Ovary (tissue), 9 donors: Measurements from ENCODE around the gene PI4K2A. TPM values are rescaled to one million over a fixed set of nuclear protein-coding genes. Genes with fewer than 3 reads are reported as not detected.
"Not testable (repeated sequence)": the region's sequence is repeated elsewhere in the genome, so short reads cannot be mapped to it uniquely, and the experiment has no call there.

Experiments used
- DNase-seq, 5 donors: peaks; one replicate each; pipeline ENCODE4 v3.0.0-alpha.2; 2019 to 2020
- H3K27ac ChIP-seq, 2 donors: fragments of 200-600 bp; one replicate each; pipeline versions ENCODE4 v1.5.1 to v1.8.0; 2019 to 2022
- H3K27me3 ChIP-seq: fragments of 200-600 bp; one replicate; pipeline ENCODE4 v1.8.0; 2022
- H3K36me3 ChIP-seq: fragments of 200-600 bp; sonication (generic); one replicate; pipeline ENCODE4 v1.5.1; 2019
- H3K4me1 ChIP-seq: one replicate; pipeline ENCODE4 v1.8.1; 2013; ENCODE audit warnings: mild to moderate bottlenecking, moderate library complexity; ENCODE audit not compliant: insufficient read depth
- H3K4me3 ChIP-seq: fragments of 200-600 bp; sonication (generic); one replicate; pipeline ENCODE4 v1.5.1; 2017
- H3K9me3 ChIP-seq, 2 donors: fragments of 200-600 bp in 1 of 2; sonication (generic) in 1 of 2; one replicate each; pipeline versions ENCODE4 v1.5.1 to v1.8.1; 2013 to 2019; ENCODE audit warnings: mild to moderate bottlenecking in 1 of 2, moderate library complexity in 1 of 2
- CTCF ChIP-seq, 3 donors: fragments of 450-650 bp in 2 of 3; fragments of 200-600 bp in 1 of 3; IDR thresholded peaks; one replicate each; pipeline versions ENCODE4 v1.5.1 to v1.8.0; 2016 to 2022; ENCODE audit warnings: antibody characterized with exemption in 3 of 3, mild to moderate bottlenecking in 1 of 3
- EP300 ChIP-seq: sonication (generic); formaldehyde crosslinking; IDR thresholded peaks from one replicate; pipeline ENCODE4 v1.6.1; 2017; ENCODE audit warnings: antibody characterized with exemption
- POLR2A ChIP-seq: fragments of 450-650 bp; IDR thresholded peaks from one replicate; pipeline ENCODE4 v1.6.1; 2017; ENCODE audit warnings: antibody characterized with exemption, mild to moderate bottlenecking, moderate library complexity
- WGBS, 3 donors: extraction: QIAGEN DNeasy Blood & Tissue Kit in 1 of 3; methylation state at CpG; one replicate each; pipeline versions ENCODE4 v1.1.5 to v1.1.7; 2013 to 2017; 5-methylcytosine and 5-hydroxymethylcytosine counted together
- intact Hi-C, 4 donors: fragments of 100-400 bp; cut with DNase I; formaldehyde crosslinking; loops; one replicate each; pipeline versions ENCODE4 v1.11.0 to v1.15.1; 2022 to 2023
- polyA plus RNA-seq, 2 donors: library from polyadenylated mRNA; stranded (reverse); fragments of 200-250 nt in 1 of 2; fragments of 350-450 nt in 1 of 2; fragmentation: Illumina TruSeq in 1 of 2; extraction: RNeasy Lipid Tissue Mini Kit (QIAGEN cat#74804) in 1 of 2; gene quantifications; one replicate each; pipeline ENCODE4 v1.2.3, GENCODE V29; 2013 to 2014
- total RNA-seq, 7 donors: library from RNA; depleted of rRNA in 2 of 7; stranded (reverse); fragments of >200 nt in 2 of 7; fragmentation: NEBNext Ultra II Directional in 3 of 7; extraction: Animal tissue kit (Norgen Biotek cat#: 25700) in 3 of 7; gene quantifications; one replicate each; pipeline versions ENCODE4 v1.1.0 to v1.2.4, GENCODE V29; 2016 to 2023
- donor health status: DM: no; HTN: no; CAD: no; lungs with moderate emphysema.
- donor health status: DM: no; HTN: no; CAD: no.
- donor health status: Bipolar disorder and iron deficiency.
- donor health status: DM: yes; HTN: yes; CAD: no.
- donor health status: DM: no; HTN: no; CAD: no.
- donor health status: DM: yes; HTN: yes; CAD: no.

Gene PI4K2A
- total and polyA plus RNA-seq, 9 donors, result 10.8 to 23.8 (median 12.6) TPM

DNA sequence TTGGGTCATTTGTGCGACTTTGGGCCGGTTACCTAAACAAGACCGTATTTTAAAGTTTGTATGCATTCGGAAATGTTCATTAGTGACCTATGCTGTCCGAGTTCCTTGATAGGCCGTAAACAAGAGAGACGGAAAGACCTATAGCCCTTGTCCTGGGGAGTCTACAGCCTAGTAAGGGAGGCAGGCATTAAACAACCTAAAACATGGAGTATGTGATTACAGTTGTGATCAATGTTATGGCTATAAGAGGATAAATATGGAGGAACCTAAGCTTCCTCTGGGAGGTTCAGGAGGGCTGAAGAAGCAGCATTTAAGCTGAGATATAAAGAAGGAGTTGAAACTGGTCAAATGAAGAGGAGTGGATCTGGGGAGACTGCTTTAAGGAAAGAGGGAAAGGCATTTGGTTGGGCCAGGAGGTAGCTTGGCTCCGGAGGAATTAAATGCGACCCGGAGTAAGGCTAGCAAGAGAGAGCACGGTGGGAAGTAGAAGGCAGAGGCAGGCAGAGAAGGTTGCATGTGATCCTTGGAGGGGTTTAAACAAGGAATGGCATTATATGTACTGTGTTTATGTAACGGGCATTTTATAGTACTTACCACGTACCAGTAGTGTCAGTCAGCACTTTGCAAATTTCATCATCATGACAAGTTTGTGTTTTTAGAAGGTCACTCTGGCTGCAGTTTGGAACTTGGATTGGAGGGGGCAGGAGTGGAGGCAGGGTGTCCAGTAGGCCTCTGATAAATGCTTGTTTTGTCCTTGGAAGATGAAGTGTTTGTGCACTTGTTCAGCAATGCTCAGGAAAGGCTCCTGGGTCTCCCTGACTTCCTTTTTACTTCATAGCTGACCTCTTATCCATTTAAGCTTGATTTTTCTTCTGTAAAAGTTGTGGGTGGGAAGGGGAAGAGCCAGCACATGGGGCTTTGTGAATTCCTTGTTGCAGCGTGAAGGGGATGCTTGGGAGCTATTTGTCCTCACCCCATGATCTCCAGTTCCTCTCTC, 47.6 kb downstream of the PI4K2A start:
- H3K4me3 ChIP-seq, result peak overlapping the region; percentile 86
- peak in 3 of 5 donors; percentile 50 to 71 (median 51) for DNase-seq
- H3K4me1 ChIP-seq, result peaks cover 18% of the 10 kb centered on the region
- no peaks in the 10 kb centered on the region for H3K27me3 ChIP-seq
- intact Hi-C loops, result loop anchor here in 1 of 4 donors (5.0 kb wide), 1 partner anchor 34 kb away; no protein-coding TSS in a partner anchor
- H3K36me3 ChIP-seq, result no peaks in the 10 kb centered on the region
- WGBS, 3 donors, result 16 to 24% (median 23%) methylated on average over 14 of the region's 14 CpGs
- H3K9me3 ChIP-seq, result no peaks in the 10 kb centered on the region
- TF ChIP-seq POLR2A (no peak), CTCF (IDR thresholded peaks at IDR 0.05) (peak in 2 of 3 donors; percentile 12 to 19)
- peak overlapping the region; percentile 88 to 92 for H3K27ac ChIP-seq

GRCh38 chr10:97689559-97690020, 49.1 kb downstream of the PI4K2A start:
- intact Hi-C loops, result loop anchor here in 1 of 4 donors (5.0 kb wide), 1 partner anchor 33 kb away; no protein-coding TSS in a partner anchor
- Histone ChIP-seq H3K9me3 (no peaks in the 10 kb centered on the region), H3K36me3 (no peaks in the 10 kb centered on the region), H3K4me3 (no peak overlapping the region), H3K4me1 (peaks cover 9% of the 10 kb centered on the region), H3K27me3 (no peaks in the 10 kb centered on the region), H3K27ac (peak overlapping the region; percentile 61 to 92)
- DNase-seq, result no peak
- no peak for TF ChIP-seq POLR2A
- TF ChIP-seq EP300, result no peak
- TF ChIP-seq CTCF (IDR thresholded peaks at IDR 0.05), result no peak
- WGBS, 3 donors, result 70 to 84% (median 81%) methylated on average over 5 of the region's 5 CpGs

DNA sequence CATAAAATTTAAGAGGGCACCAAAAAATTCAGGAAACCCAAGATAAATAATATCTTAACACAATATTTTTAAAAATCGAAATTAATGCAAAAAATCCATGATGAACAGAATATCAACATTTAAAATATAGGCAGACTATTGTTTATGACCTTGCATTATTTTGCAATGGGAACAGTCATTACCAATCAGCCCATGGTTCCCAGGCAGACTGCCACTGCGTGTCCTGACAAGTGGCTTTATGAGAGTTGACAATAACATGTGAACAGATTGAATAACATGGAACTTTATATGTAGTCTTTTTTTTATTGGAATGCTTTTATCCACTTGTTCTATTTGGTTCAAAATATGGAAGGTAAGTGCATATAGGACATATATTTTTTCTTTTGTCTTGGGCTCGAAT, 49.7 kb downstream of the PI4K2A start:
- DNase-seq, result no peak
- 91 to 96% (median 95%) methylated on average over 3 of the region's 3 CpGs for WGBS, 3 donors
- H3K4me3 ChIP-seq, result no peak overlapping the region
- no peak overlapping the region for H3K27ac ChIP-seq
- intact Hi-C loops, result no loop called here
- H3K9me3 ChIP-seq, result no peaks in the 10 kb centered on the region
- TF ChIP-seq EP300 (no peak), CTCF (IDR thresholded peaks at IDR 0.05) (no peak), POLR2A (no peak)
- H3K27me3 ChIP-seq, result no peaks in the 10 kb centered on the region
- H3K4me1 ChIP-seq, result peaks cover 7% of the 10 kb centered on the region
- H3K36me3 ChIP-seq, result no peaks in the 10 kb centered on the region

- H3K36me3 ChIP-seq, DNase-seq, H3K4me3 ChIP-seq, H3K27me3 ChIP-seq, H3K9me3 ChIP-seq, H3K27ac ChIP-seq, H3K4me1 ChIP-seq: not testable (repeated sequence)
- intact Hi-C loops, result loop anchor here in 1 of 4 donors (5.0 kb wide), 1 partner anchor 34 kb away; no protein-coding TSS in a partner anchor
- WGBS, 3 donors, result 81 to 83% (median 82%) methylated on average over 11 of the region's 11 CpGs
These were observed 57.7 kb downstream of the PI4K2A start for GRCh38 chr10:97698072-97698655.
